Panc1 (cell line): ENCODE data around the gene RYR3. TPM values are rescaled to one million over a fixed set of nuclear protein-coding genes. Genes with fewer than 3 reads are reported as not detected.

ENCODE experiments used
- ATAC-seq: fragments of 200-7000 bp; cut with Tn5 transposase; 2 replicates; pipeline ENCODE4 v1.9.1; 2020; ENCODE audit warnings: mild to moderate bottlenecking, moderate library complexity
- BruUV-seq: library from RNA; stranded (reverse); fragments of 400-500 nt; replicated peaks from 2 replicates; lab custom pipeline; 2021; lab: Mats Ljungman, UMichigan
- CTCF ChIA-PET: fragments of 300-600 bp; sonication (Branson Sonifier 250); formaldehyde crosslinking; loops from one replicate; lab custom pipeline; 2022; ENCODE audit warnings: antibody characterized with exemption; lab: Charles Lee
- POLR2A ChIA-PET: fragments of 300-600 bp; sonication (Branson Sonifier 250); formaldehyde crosslinking; loops from one replicate; lab custom pipeline; 2022; ENCODE audit warnings: antibody characterized with exemption; lab: Charles Lee
- DNase-seq: peaks from one replicate; pipeline ENCODE4 v3.0.0-alpha.2; 2010; ENCODE audit warnings: low read depth, low spot score
- H3K27ac ChIP-seq: 2 replicates; pipeline ENCODE4 v1.5.1; 2011; ENCODE audit warnings: mild to moderate bottlenecking, low read length, inconsistent platforms
- H3K27me3 ChIP-seq: fragments of 200-500 bp; sonication (Bioruptor generic); 2 replicates; pipeline ENCODE4 v1.6.0; 2014; ENCODE audit warnings: low read length, inconsistent platforms; ENCODE audit not compliant: control insufficient read depth, insufficient read depth
- H3K36me3 ChIP-seq: fragments of 200-500 bp; sonication (Bioruptor generic); 2 replicates; pipeline ENCODE4 v1.5.1; 2014; ENCODE audit warnings: inconsistent platforms, mild to moderate bottlenecking, low read length, moderate library complexity; ENCODE audit not compliant: control insufficient read depth, insufficient read depth
- H3K4me1 ChIP-seq: 2 replicates; pipeline ENCODE4 v1.5.1; 2011; ENCODE audit warnings: inconsistent platforms, mild to moderate bottlenecking, low read length, moderate library complexity; ENCODE audit not compliant: control insufficient read depth, insufficient read depth
- H3K4me3 ChIP-seq, 2 experiments: 2 replicates each; pipeline ENCODE4 v1.5.1; 2011 to 2012; ENCODE audit warnings: low read depth in 2 of 2, low read length in 2 of 2, mild to moderate bottlenecking in 2 of 2, inconsistent platforms in 1 of 2, moderate library complexity in 1 of 2
- H3K9me3 ChIP-seq: fragments of 200-500 bp; sonication (Bioruptor generic); 2 replicates; pipeline ENCODE4 v1.5.1; 2014; ENCODE audit warnings: low read depth, mild to moderate bottlenecking, inconsistent platforms, low read length, moderate library complexity; ENCODE audit not compliant: control insufficient read depth, insufficient read depth
- CTCF ChIP-seq: fragments of 450-650 bp; IDR thresholded peaks from 2 replicates; pipeline ENCODE4 v1.5.1; 2017; ENCODE audit warnings: mild to moderate bottlenecking
- POLR2AphosphoS5 ChIP-seq: IDR thresholded peaks from 2 replicates; pipeline ENCODE4 v1.6.1; 2012; ENCODE audit warnings: mild to moderate bottlenecking, low read depth, low read length, moderate library complexity
- REST ChIP-seq, 2 experiments: IDR thresholded peaks; 2 replicates each; pipeline ENCODE4 v1.6.1; 2011 to 2012; ENCODE audit warnings: low read depth in 2 of 2, control low read depth in 1 of 2, low read length in 1 of 2, mild to moderate bottlenecking in 1 of 2, moderate library complexity in 1 of 2; ENCODE audit not compliant: insufficient read depth in 1 of 2
- SIN3A ChIP-seq: IDR thresholded peaks from 2 replicates; pipeline ENCODE4 v1.6.1; 2012; ENCODE audit warnings: low read depth, mild to moderate bottlenecking, low read length, moderate library complexity, borderline replicate concordance; ENCODE audit not compliant: insufficient read depth
- TCF7L2 ChIP-seq: IDR thresholded peaks from 2 replicates; pipeline ENCODE4 v1.6.1; 2011; ENCODE audit warnings: mild to moderate bottlenecking, low read depth, low read length, inconsistent platforms
- in situ Hi-C: cut with HindIII; loops from 2 replicates; pipeline ENCODE4 v1.10.0; 2016; ENCODE audit warnings: low sequenced_read_pairs, low pct_unique_long_range_greater_than_20kb
- intact Hi-C: fragments of 100-400 bp; cut with micrococcal nuclease; formaldehyde crosslinking; loops from one replicate; pipeline ENCODE4 v1.10.0; 2022; ENCODE audit not compliant: unreplicated experiment
- total RNA-seq: library from RNA; stranded (reverse); gene quantifications from one replicate; pipeline ENCODE4 v1.2.1, GENCODE V29; 2021; ENCODE audit not compliant: unreplicated experiment

Gene RYR3
- total RNA-seq, 1 experiment from 2014 or later: not detected

GRCh38 chr15:33476076-33476475 is 165.3 kb downstream of the RYR3 start:
- ATAC-seq: no peak
- H3K4me3 ChIP-seq: no peak overlapping the region
- H3K36me3 ChIP-seq: no peaks in the 10 kb centered on the region
- ChIA-PET CTCF (no interaction called here), POLR2A (no interaction called here)
- DNase-seq: no peak
- H3K27me3 ChIP-seq: no peaks in the 10 kb centered on the region
- BruUV-seq: no TSS peak
- in situ Hi-C loops: no loop called here
- H3K4me1 ChIP-seq: no peaks in the 10 kb centered on the region
- intact Hi-C loops: loop anchor here (5.0 kb wide), 1 partner anchor 46 kb away; no protein-coding TSS in a partner anchor
- H3K9me3 ChIP-seq: no peaks in the 10 kb centered on the region
- TF ChIP-seq SIN3A (no peak), REST (IDR thresholded peaks at IDR 0.05; ENCODE audit: insufficient read depth in 1 of 2, low read depth in 2 of 2, low read length in 1 of 2) (no peak), TCF7L2 (no peak)
- no peak overlapping the region for H3K27ac ChIP-seq

DNA sequence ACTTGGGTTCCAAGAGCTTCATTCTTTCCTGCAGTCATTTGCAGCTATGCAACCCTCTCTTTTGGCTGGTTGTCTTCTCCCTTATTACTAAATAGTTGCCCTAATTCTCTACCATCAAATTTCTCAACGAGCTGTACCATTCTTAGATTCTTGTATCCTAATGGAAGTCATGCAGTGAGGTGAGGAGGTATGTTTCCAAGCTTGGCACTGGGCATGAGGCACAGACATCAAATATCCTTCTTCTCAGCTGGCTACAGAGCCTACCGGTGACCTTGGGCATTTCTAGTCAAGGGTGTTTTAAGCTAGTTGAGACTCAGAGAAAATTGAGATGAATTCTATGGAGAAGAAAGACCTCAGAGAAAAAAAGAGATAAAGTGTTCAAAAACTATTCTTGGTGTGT is 166.1 kb downstream of the RYR3 start:
- in situ Hi-C loops (no loop called here), intact Hi-C loops (loop anchor here (5.0 kb wide), 1 partner anchor 45 kb away; no protein-coding TSS in a partner anchor)
- H3K9me3 ChIP-seq: no peaks in the 10 kb centered on the region
- no peak for TF ChIP-seq SIN3A
- TF ChIP-seq TCF7L2: no peak
- TF ChIP-seq POLR2AphosphoS5: no peak
- TF ChIP-seq CTCF: no peak
- no peak for TF ChIP-seq REST (IDR thresholded peaks at IDR 0.05; ENCODE audit: insufficient read depth in 1 of 2, low read depth in 2 of 2, low read length in 1 of 2)
- H3K27me3 ChIP-seq: no peaks in the 10 kb centered on the region
- H3K27ac ChIP-seq: no peak overlapping the region
- no peak for DNase-seq
- BruUV-seq: no TSS peak
- CTCF ChIA-PET: no interaction called here
- POLR2A ChIA-PET: no interaction called here
- no peak for ATAC-seq
- H3K4me3 ChIP-seq: no peak overlapping the region
- H3K4me1 ChIP-seq: no peaks in the 10 kb centered on the region
- no peaks in the 10 kb centered on the region for H3K36me3 ChIP-seq
